ENCODE measurements around the gene NEDD9. TPM values are rescaled to one million over a fixed set of nuclear protein-coding genes. Genes with fewer than 3 reads are reported as not detected.

The NEDD9 gene
- polyA plus RNA-seq, 1 donor (not counting 4 experiments of a cell fraction or from before 2014, with no cell fraction given): 3.3 TPM

DNA sequence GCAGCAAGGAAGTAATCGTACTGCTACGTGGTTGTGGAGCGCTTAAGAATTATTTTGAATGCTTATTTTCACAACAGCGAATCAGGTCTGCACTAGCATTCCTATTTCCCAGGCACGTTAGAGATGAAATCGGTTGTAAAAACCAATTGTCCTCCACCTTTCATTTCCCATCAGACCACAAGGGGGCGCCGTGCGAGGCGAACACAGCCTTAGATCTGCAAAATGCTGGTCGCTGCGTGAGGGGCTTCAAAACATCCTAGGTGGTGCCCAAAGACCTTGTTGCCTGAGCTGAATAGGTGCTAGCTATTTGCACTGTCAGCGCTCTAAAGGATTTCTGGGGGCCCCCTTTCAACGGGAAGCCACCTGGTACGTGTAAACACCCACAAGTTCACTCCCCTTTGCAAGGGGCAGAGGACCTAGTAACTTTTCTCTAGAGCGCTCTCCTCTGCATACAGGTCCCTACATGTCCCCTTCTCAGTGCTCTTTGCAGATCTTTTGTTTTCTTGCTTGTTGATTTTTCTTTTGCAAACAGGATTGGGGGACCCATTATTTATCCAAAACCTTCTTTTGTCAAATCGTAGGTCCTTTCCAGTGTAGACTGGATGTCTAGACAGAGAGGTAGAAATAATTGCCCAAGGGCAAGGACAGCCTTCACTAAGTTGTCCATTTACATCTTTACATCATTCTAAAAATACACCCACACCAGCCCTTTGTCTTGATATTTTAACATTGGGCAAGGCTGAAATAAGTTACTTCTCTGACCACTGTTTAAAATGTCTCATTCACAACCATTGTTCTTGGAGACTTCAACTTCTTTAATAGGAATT is 59.8 kb downstream of the NEDD9 start:
- peak; percentile 81 to 90 (median 84) for TF ChIP-seq CTCF (optimal IDR thresholded peaks at IDR 0.05 in 1 of 3, IDR thresholded peaks at IDR 0.05 in 1 of 3, conservative IDR thresholded peaks at IDR 0.05 in 1 of 3; ENCODE audit: extremely low read depth in 1 of 3, insufficient read depth in 2 of 3, low read length in 3 of 3)
- no peak for TF ChIP-seq EZH2 (IDR thresholded peaks at IDR 0.05; ENCODE audit: low read length)
- Histone ChIP-seq H3K9me3 (ENCODE audit: control insufficient read depth, low read depth, low read length) (no peaks in the 10 kb centered on the region), H3K4me2 (ENCODE audit: control insufficient read depth, extremely low read depth, insufficient read depth, low read depth, low read length) (peak overlapping the region; percentile 61), H3K27me3 (ENCODE audit: control insufficient read depth, extremely low read depth, insufficient read depth, low read length) (no peaks in the 10 kb centered on the region), H3K27ac (ENCODE audit: control insufficient read depth, insufficient read depth, low read length) (no peak overlapping the region), H3K9ac (ENCODE audit: control insufficient read depth, extremely low read depth, insufficient read depth, low read length) (no peak overlapping the region), H3K79me2 (ENCODE audit: control insufficient read depth, insufficient read depth, low read length) (no peaks in the 10 kb centered on the region), H3K4me1 (ENCODE audit: control insufficient read depth, extremely low read depth, insufficient read depth, low read length) (no peaks in the 10 kb centered on the region), H3K9me1 (ENCODE audit: control insufficient read depth, extremely low read depth, insufficient read depth, low read length) (no peaks in the 10 kb centered on the region), H4K20me1 (ENCODE audit: control insufficient read depth, extremely low read depth, insufficient read depth, low read length) (no peaks in the 10 kb centered on the region), H3K36me3 (ENCODE audit: control insufficient read depth in 2 of 2, extremely low read depth in 1 of 2, insufficient read depth in 2 of 2, low read length in 2 of 2) (no peaks in the 10 kb centered on the region), H2AFZ (ENCODE audit: control insufficient read depth, low read length) (no peak overlapping the region), H3K4me3 (ENCODE audit: control insufficient read depth in 2 of 3, extremely low read depth in 1 of 3, insufficient read depth in 2 of 3, low read depth in 1 of 3, low read length in 3 of 3) (no peak overlapping the region)
- no peak for DNase-seq (ENCODE audit: low read depth, low spot score)
- peak; percentile 76 for FAIRE-seq
- dilution Hi-C loops (cut with MboI; ENCODE audit: extremely low pct_ligation_motif_present, low sequenced_read_pairs): no loop called here

DNA sequence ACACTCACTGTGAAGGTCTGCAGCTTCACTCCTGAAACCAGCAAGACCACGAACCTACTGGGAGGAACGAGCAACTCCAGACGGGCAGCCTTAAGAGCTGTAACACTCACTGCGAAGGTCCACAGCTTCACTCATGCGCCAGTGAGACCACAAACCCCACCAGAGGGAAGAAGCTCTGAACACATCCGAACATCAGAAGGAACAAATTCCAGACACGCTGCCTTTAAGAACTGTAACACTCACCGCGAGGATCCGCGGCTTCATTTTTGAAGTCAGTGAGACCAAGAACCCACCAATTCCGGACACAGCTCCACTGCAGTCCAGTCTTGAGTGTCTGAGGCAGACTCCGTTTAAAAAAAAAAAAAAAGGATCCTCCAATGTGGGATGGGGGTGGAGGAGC is 60.5 kb downstream of the NEDD9 start:
- DNase-seq (ENCODE audit: low read depth, low spot score): no peak
- no peaks in the 10 kb centered on the region for H3K9me1 ChIP-seq (ENCODE audit: control insufficient read depth, extremely low read depth, insufficient read depth, low read length)
- FAIRE-seq: no peak
- no peaks in the 10 kb centered on the region for H4K20me1 ChIP-seq (ENCODE audit: control insufficient read depth, extremely low read depth, insufficient read depth, low read length)
- no peak overlapping the region for H3K9ac ChIP-seq (ENCODE audit: control insufficient read depth, extremely low read depth, insufficient read depth, low read length)
- H3K4me3 ChIP-seq (ENCODE audit: control insufficient read depth in 2 of 3, extremely low read depth in 1 of 3, insufficient read depth in 2 of 3, low read depth in 1 of 3, low read length in 3 of 3): no peak overlapping the region
- no peak overlapping the region for H2AFZ ChIP-seq (ENCODE audit: control insufficient read depth, low read length)
- no peak overlapping the region for H3K27ac ChIP-seq (ENCODE audit: control insufficient read depth, insufficient read depth, low read length)
- no peaks in the 10 kb centered on the region for H3K9me3 ChIP-seq (ENCODE audit: control insufficient read depth, low read depth, low read length)
- no peaks in the 10 kb centered on the region for H3K4me1 ChIP-seq (ENCODE audit: control insufficient read depth, extremely low read depth, insufficient read depth, low read length)
- no peaks in the 10 kb centered on the region for H3K27me3 ChIP-seq (ENCODE audit: control insufficient read depth, extremely low read depth, insufficient read depth, low read length)
- no peak overlapping the region for H3K4me2 ChIP-seq (ENCODE audit: control insufficient read depth, extremely low read depth, insufficient read depth, low read depth, low read length)
- dilution Hi-C loops (cut with MboI; ENCODE audit: extremely low pct_ligation_motif_present, low sequenced_read_pairs): no loop called here
- H3K36me3 ChIP-seq (ENCODE audit: control insufficient read depth in 2 of 2, extremely low read depth in 1 of 2, insufficient read depth in 2 of 2, low read length in 2 of 2): no peaks in the 10 kb centered on the region
- TF ChIP-seq EZH2 (IDR thresholded peaks at IDR 0.05; ENCODE audit: low read length) (no peak), CTCF (optimal IDR thresholded peaks at IDR 0.05 in 1 of 3, IDR thresholded peaks at IDR 0.05 in 1 of 3, conservative IDR thresholded peaks at IDR 0.05 in 1 of 3; ENCODE audit: extremely low read depth in 1 of 3, insufficient read depth in 2 of 3, low read length in 3 of 3) (no peak)
- H3K79me2 ChIP-seq (ENCODE audit: control insufficient read depth, insufficient read depth, low read length): no peaks in the 10 kb centered on the region
